Measurements from ENCODE around the gene TUBB. TPM values are rescaled to one million over a fixed set of nuclear protein-coding genes. Genes with fewer than 3 reads are reported as not detected.

The TUBB gene
- total and polyA plus RNA-seq, 2 of the 4 experiments (the other 2 are of a cell fraction): 1,401 to 2,004 TPM

DNA sequence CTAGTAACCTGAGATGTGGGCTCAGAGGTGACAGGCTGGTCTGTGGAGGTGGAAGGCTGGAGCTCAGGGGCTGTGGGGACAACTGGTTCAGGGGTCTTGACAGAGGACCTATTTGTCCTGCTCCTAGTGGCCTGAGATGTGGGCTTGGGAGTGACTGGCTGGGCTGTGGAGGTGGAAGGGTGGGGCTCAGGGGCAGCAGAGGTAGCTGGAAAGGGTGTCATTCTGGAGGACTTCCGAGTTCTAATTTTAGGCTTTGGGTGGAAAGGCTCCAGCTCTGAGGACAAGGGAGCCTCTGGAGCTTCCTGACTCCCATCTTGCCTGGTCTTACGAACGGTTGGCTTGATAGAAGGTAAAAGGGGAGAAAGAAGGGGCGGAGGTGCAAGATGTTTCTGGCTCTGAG lies 14.5 kb upstream of the TUBB start:
- Histone ChIP-seq H2BK120ac (ENCODE audit: low read depth, low read length) (no peak overlapping the region), H3K27ac (ENCODE audit: insufficient read depth, low read length) (no peak overlapping the region), H2BK20ac (ENCODE audit: low read depth, low read length) (no peak overlapping the region), H2BK5ac (ENCODE audit: low read depth, low read length, poor library complexity, severe bottlenecking) (no peak overlapping the region), H3K79me1 (ENCODE audit: low read depth in 1 of 2, low read length in 2 of 2) (no peaks in the 10 kb centered on the region), H3K9me1 (ENCODE audit: insufficient read depth, low read length) (no peaks in the 10 kb centered on the region; the same call in 1 of the 2 replicates), H3K23ac (ENCODE audit: low read depth, low read length) (no peak overlapping the region), H3K9me3 (ENCODE audit: control insufficient read depth, insufficient read depth, low read length) (no peaks in the 10 kb centered on the region), H3K27me3 (ENCODE audit: control insufficient read depth, insufficient read depth, low read length) (no peaks in the 10 kb centered on the region), H4K20me1 (ENCODE audit: insufficient read depth, low read length) (no peaks in the 10 kb centered on the region), H2BK15ac (ENCODE audit: low read depth, low read length) (no peak overlapping the region), H3K18ac (ENCODE audit: low read depth, low read length) (no peak overlapping the region), H3K4ac (ENCODE audit: low read depth, low read length) (no peak overlapping the region), H3K36me3 (ENCODE audit: control insufficient read depth, insufficient read depth, low read length) (peaks cover 31% of the 10 kb centered on the region), H3K4me1 (ENCODE audit: control insufficient read depth, insufficient read depth, low read length) (no peaks in the 10 kb centered on the region), H4K91ac (ENCODE audit: insufficient read depth, low read depth, low read length) (no peak overlapping the region), H2AK9ac (replicated peaks; ENCODE audit: low read depth, low read length, poor library complexity) (no peak overlapping the region), H3K14ac (replicated peaks; ENCODE audit: low read depth, low read length) (no peak overlapping the region), H3K4me2 (ENCODE audit: low read depth, low read length) (no peak overlapping the region), H4K8ac (ENCODE audit: low read depth in 2 of 2, low read length in 2 of 2) (no peak overlapping the region), H3K9ac (ENCODE audit: low read depth, low read length) (no peak overlapping the region), H2AFZ (replicated peaks; ENCODE audit: low read length, poor library complexity) (no peak overlapping the region), H3K56ac (ENCODE audit: extremely low read depth, insufficient read depth, low read length) (no peak overlapping the region), H3K4me3 (ENCODE audit: insufficient read depth, low read depth, low read length) (no peak overlapping the region), H2AK5ac (ENCODE audit: low read depth, low read length) (no peak overlapping the region), H4K5ac (ENCODE audit: low read depth, low read length) (no peak overlapping the region)
- dilution Hi-C loops (cut with HindIII; ENCODE audit: low sequenced_read_pairs, unreplicated experiment): no loop called here
- ChIA-PET POLR2A (ENCODE audit: unreplicated experiment) (no interaction called here), CTCF (no interaction called here)
- DNase-seq: no peak
- BruUV-seq (replicated peaks): no TSS peak
- no peak for TF ChIP-seq BHLHE40 (IDR thresholded peaks at IDR 0.05; ENCODE audit: low read depth, low read length)
- no peak for TF ChIP-seq RCOR1 (IDR thresholded peaks at IDR 0.05; ENCODE audit: insufficient replicate concordance, low read length)
- no peak for TF ChIP-seq CHD1 (IDR thresholded peaks at IDR 0.05; ENCODE audit: low read depth, low read length)
- no peak for TF ChIP-seq FOS (IDR thresholded peaks at IDR 0.05; ENCODE audit: low read depth, low read length)
- TF ChIP-seq, protein P1, sequence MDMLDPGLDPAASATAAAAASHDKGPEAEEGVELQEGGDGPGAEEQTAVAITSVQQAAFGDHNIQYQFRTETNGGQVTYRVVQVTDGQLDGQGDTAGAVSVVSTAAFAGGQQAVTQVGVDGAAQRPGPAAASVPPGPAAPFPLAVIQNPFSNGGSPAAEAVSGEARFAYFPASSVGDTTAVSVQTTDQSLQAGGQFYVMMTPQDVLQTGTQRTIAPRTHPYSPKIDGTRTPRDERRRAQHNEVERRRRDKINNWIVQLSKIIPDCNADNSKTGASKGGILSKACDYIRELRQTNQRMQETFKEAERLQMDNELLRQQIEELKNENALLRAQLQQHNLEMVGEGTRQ (IDR thresholded peaks at IDR 0.05; ENCODE audit: low read depth, low read length): no peak
- TF ChIP-seq NFE2L2 (IDR thresholded peaks at IDR 0.05; ENCODE audit: low read depth, low read length): no peak
- TF ChIP-seq RFX5 (IDR thresholded peaks at IDR 0.05; ENCODE audit: low read depth, low read length): no peak
- no peak for TF ChIP-seq ELK1 (IDR thresholded peaks at IDR 0.05; ENCODE audit: borderline replicate concordance, low read depth, low read length)
- in situ Hi-C loops (cut with MboI; ENCODE audit: low sequenced_read_pairs): no loop called here
- no CpG with 5 or more reads among the region's 4 CpGs for WGBS, 2 experiments (ENCODE audit: extremely low coverage in 2 of 2, insufficient read length in 1 of 2)
- no peak for ATAC-seq (ENCODE audit: low read depth)
- intact Hi-C loops (cut with micrococcal nuclease): no loop called here
